IMR-90 (cell line): Measurements from ENCODE around the gene CACNA2D3. TPM values are rescaled to one million over a fixed set of nuclear protein-coding genes. Genes with fewer than 3 reads are reported as not detected.

Experiments
- ATAC-seq: fragments of 200-7000 bp; cut with Tn5 transposase; 2 replicates; pipeline ENCODE4 v1.9.1; 2020; ENCODE audit warnings: low read depth, mild to moderate bottlenecking, moderate library complexity
- BruUV-seq: library from RNA; stranded (reverse); fragments of 400-500 nt; replicated peaks from 2 replicates; lab custom pipeline; 2021; lab: Mats Ljungman, UMichigan
- CTCF ChIA-PET: fragments of 300-600 bp; formaldehyde crosslinking; extraction: SDS; loops from one replicate; lab custom pipeline; 2021; ENCODE audit warnings: antibody characterized with exemption; lab: Yijun Ruan, JAX
- POLR2A ChIA-PET: fragments of 300-600 bp; sonication (Branson Sonifier 250); formaldehyde crosslinking; loops from one replicate; lab custom pipeline; 2022; ENCODE audit warnings: antibody characterized with exemption; ENCODE audit not compliant: unreplicated experiment; lab: Charles Lee
- DNase-seq: peaks from one replicate; pipeline ENCODE4 v3.0.0; 2013
- H2AFZ ChIP-seq: replicated peaks from 2 replicates; pipeline ENCODE3; 2013; ENCODE audit warnings: low read length, mild to moderate bottlenecking; ENCODE audit not compliant: poor library complexity
- H2AK5ac ChIP-seq: 2 replicates; pipeline ENCODE4 v1.6.1; 2013; ENCODE audit warnings: low read depth, low read length, inconsistent platforms
- H2AK9ac ChIP-seq: replicated peaks from 2 replicates; pipeline ENCODE3; 2013; ENCODE audit warnings: mild to moderate bottlenecking, low read depth, low read length, moderate library complexity; ENCODE audit not compliant: poor library complexity
- H2BK120ac ChIP-seq: 2 replicates; pipeline ENCODE4 v1.6.1; 2013; ENCODE audit warnings: low read depth, low read length, inconsistent platforms
- H2BK15ac ChIP-seq: 3 replicates; pipeline ENCODE4 v1.6.1; 2013; ENCODE audit warnings: low read depth, low read length, inconsistent platforms
- H2BK20ac ChIP-seq: 2 replicates; pipeline ENCODE4 v1.6.1; 2013; ENCODE audit warnings: low read depth, mild to moderate bottlenecking, inconsistent platforms, low read length, moderate library complexity
- H2BK5ac ChIP-seq: 2 replicates; pipeline ENCODE4 v1.6.1; 2013; ENCODE audit warnings: mild to moderate bottlenecking, low read depth, low read length, inconsistent platforms; ENCODE audit not compliant: poor library complexity, severe bottlenecking
- H3K14ac ChIP-seq: replicated peaks from 2 replicates; pipeline ENCODE4 v1.6.1; 2013; ENCODE audit warnings: low read depth, low read length, inconsistent platforms
- H3K18ac ChIP-seq: 2 replicates; pipeline ENCODE4 v1.6.1; 2013; ENCODE audit warnings: low read depth, low read length, control low read depth
- H3K23ac ChIP-seq: 2 replicates; pipeline ENCODE4 v1.6.1; 2013; ENCODE audit warnings: low read depth, low read length, inconsistent platforms
- H3K27ac ChIP-seq: 2 replicates; pipeline ENCODE4 v1.5.1; 2013; ENCODE audit warnings: mild to moderate bottlenecking, control low read depth, low read length; ENCODE audit not compliant: insufficient read depth
- H3K27me3 ChIP-seq: 2 replicates; pipeline ENCODE4 v1.6.1; 2013; ENCODE audit warnings: low read length; ENCODE audit not compliant: control insufficient read depth, insufficient read depth
- H3K36me3 ChIP-seq: 2 replicates; pipeline ENCODE4 v1.6.1; 2013; ENCODE audit warnings: low read length, mixed read lengths; ENCODE audit not compliant: control insufficient read depth, insufficient read depth
- H3K4ac ChIP-seq: 2 replicates; pipeline ENCODE4 v1.6.1; 2013; ENCODE audit warnings: low read depth, low read length, inconsistent platforms
- H3K4me1 ChIP-seq: 2 replicates; pipeline ENCODE4 v1.6.1; 2013; ENCODE audit warnings: low read length, mixed read lengths; ENCODE audit not compliant: control insufficient read depth, insufficient read depth
- H3K4me2 ChIP-seq: 2 replicates; pipeline ENCODE4 v1.6.1; 2013; ENCODE audit warnings: low read depth, mild to moderate bottlenecking, control low read depth, low read length, moderate library complexity
- H3K4me3 ChIP-seq: 2 replicates; pipeline ENCODE4 v1.5.1; 2013; ENCODE audit warnings: low read depth, mild to moderate bottlenecking, control low read depth, low read length, moderate library complexity; ENCODE audit not compliant: insufficient read depth
- H3K56ac ChIP-seq: 2 replicates; pipeline ENCODE4 v1.6.1; 2013; ENCODE audit warnings: low read length, inconsistent platforms; ENCODE audit not compliant: insufficient read depth; ENCODE audit errors: extremely low read depth
- H3K79me1 ChIP-seq, 2 experiments: 2 replicates each; pipeline ENCODE4 v1.6.1; 2013; ENCODE audit warnings: low read length in 2 of 2, inconsistent platforms in 1 of 2, low read depth in 1 of 2
- H3K9ac ChIP-seq: 2 replicates; pipeline ENCODE4 v1.6.1; 2013; ENCODE audit warnings: low read depth, low read length, control low read depth
- H3K9me1 ChIP-seq: 2 replicates; pipeline ENCODE4 v1.6.1; 2013; ENCODE audit warnings: low read length, inconsistent platforms; ENCODE audit not compliant: insufficient read depth
- H3K9me3 ChIP-seq: 2 replicates; pipeline ENCODE4 v1.6.1; 2013; ENCODE audit warnings: low read length; ENCODE audit not compliant: control insufficient read depth, insufficient read depth
- H4K20me1 ChIP-seq: 2 replicates; pipeline ENCODE4 v1.6.1; 2013; ENCODE audit warnings: low read length, inconsistent platforms; ENCODE audit not compliant: insufficient read depth
- H4K5ac ChIP-seq: 2 replicates; pipeline ENCODE4 v1.6.1; 2013; ENCODE audit warnings: mild to moderate bottlenecking, low read depth, low read length, control low read depth
- H4K8ac ChIP-seq, 2 experiments: 2 replicates each; pipeline ENCODE4 v1.6.1; 2013; ENCODE audit warnings: low read depth in 2 of 2, low read length in 2 of 2, control low read depth in 1 of 2, inconsistent platforms in 1 of 2
- H4K91ac ChIP-seq: 2 replicates; pipeline ENCODE4 v1.6.1; 2013; ENCODE audit warnings: low read depth, low read length, inconsistent platforms; ENCODE audit not compliant: insufficient read depth
- BHLHE40 ChIP-seq: fragments of 150-350 bp; IDR thresholded peaks from 2 replicates; pipeline ENCODE4 v1.6.1; 2016; ENCODE audit warnings: mild to moderate bottlenecking, low read depth, low read length
- CEBPB ChIP-seq: IDR thresholded peaks from 2 replicates; pipeline ENCODE4 v1.6.1; 2012; ENCODE audit warnings: low read depth, low read length, improper control_type of control experiment
- CHD1 ChIP-seq: IDR thresholded peaks from 2 replicates; pipeline ENCODE4 v1.6.1; 2012; ENCODE audit warnings: low read depth, low read length, improper control_type of control experiment
- FOS ChIP-seq: fragments of 150-350 bp; IDR thresholded peaks from 2 replicates; pipeline ENCODE4 v1.6.1; 2016; ENCODE audit warnings: low read depth, low read length
- MAFK ChIP-seq: IDR thresholded peaks from 2 replicates; pipeline ENCODE4 v1.6.1; 2012; ENCODE audit warnings: low read depth, low read length, improper control_type of control experiment
- MAZ ChIP-seq: IDR thresholded peaks from 2 replicates; pipeline ENCODE4 v1.6.1; 2012; ENCODE audit warnings: low read depth, mild to moderate bottlenecking, low read length, improper control_type of control experiment, moderate library complexity, borderline replicate concordance
- MXI1 ChIP-seq: IDR thresholded peaks from 2 replicates; pipeline ENCODE4 v1.6.1; 2012; ENCODE audit warnings: low read depth, mild to moderate bottlenecking, low read length, moderate library complexity, borderline replicate concordance
- NFE2L2 ChIP-seq: fragments of 150-350 bp; IDR thresholded peaks from 2 replicates; pipeline ENCODE4 v1.6.1; 2016; ENCODE audit warnings: low read depth, mild to moderate bottlenecking, low read length
- POLR2A ChIP-seq: IDR thresholded peaks from 2 replicates; pipeline ENCODE4 v1.6.1; 2012; ENCODE audit warnings: mild to moderate bottlenecking, low read depth, low read length
- RAD21 ChIP-seq: IDR thresholded peaks from 2 replicates; pipeline ENCODE4 v1.6.1; 2012; ENCODE audit warnings: low read length, improper control_type of control experiment
- RCOR1 ChIP-seq: IDR thresholded peaks from 2 replicates; pipeline ENCODE4 v1.6.1; 2012; ENCODE audit warnings: mild to moderate bottlenecking, low read length, improper control_type of control experiment; ENCODE audit not compliant: insufficient replicate concordance
- RFX5 ChIP-seq: IDR thresholded peaks from 2 replicates; pipeline ENCODE4 v1.8.0; 2012; ENCODE audit warnings: low read depth, mild to moderate bottlenecking, low read length, moderate library complexity
- SMC3 ChIP-seq: fragments of 150-350 bp; IDR thresholded peaks from 2 replicates; pipeline ENCODE4 v1.6.1; 2016; ENCODE audit warnings: low read depth, mild to moderate bottlenecking, antibody characterized with exemption, low read length, moderate library complexity
- WGBS, 2 experiments: methylation state at CpG; one replicate each; pipeline versions ENCODE4 v1.1.5 to v1.1.7; 2013; ENCODE audit warnings: missing lambda C conversion rate in 2 of 2; ENCODE audit not compliant: insufficient read length in 1 of 2; ENCODE audit errors: extremely low coverage in 2 of 2; 5-methylcytosine and 5-hydroxymethylcytosine counted together
- dilution Hi-C: fragments of 300-500 bp; cut with HindIII; formaldehyde crosslinking; loops from one replicate; pipeline ENCODE4 v1.14.3; 2018; ENCODE audit warnings: low sequenced_read_pairs; ENCODE audit not compliant: unreplicated experiment
- in situ Hi-C: fragments of 300-500 bp; cut with MboI; formaldehyde crosslinking; loops from 3 replicates; pipeline ENCODE4 v1.14.3; 2019; ENCODE audit warnings: low sequenced_read_pairs, inconsistent platforms, mixed read lengths
- intact Hi-C: fragments of 100-400 bp; cut with micrococcal nuclease; formaldehyde crosslinking; loops from 2 replicates; pipeline ENCODE4 v1.10.0; 2022
- polyA plus RNA-seq, 3 experiments: library from polyadenylated mRNA; depleted of rRNA; stranded (reverse); fragments of >200 nt; gene quantifications; 2 replicates each; pipeline ENCODE4 v1.2.3, GENCODE V29; 2012; ENCODE audit warnings: low replicate concordance in 1 of 3
- total RNA-seq: library from RNA; depleted of rRNA; stranded (reverse); fragments of >200 nt; gene quantifications from 2 replicates; pipeline ENCODE4 v1.2.3, GENCODE V29; 2012
- TF ChIP-seq, protein P1 (sequence below): fragments of 150-350 bp; IDR thresholded peaks from 2 replicates; pipeline ENCODE4 v1.6.1; 2017; ENCODE audit warnings: mild to moderate bottlenecking, antibody characterized with exemption, low read length, low read depth
- TF ChIP-seq, protein P2 (sequence below): conservative IDR thresholded peaks from 2 replicates; pipeline ENCODE4 v1.5.1; 2012; ENCODE audit warnings: mild to moderate bottlenecking, low read depth, low read length, improper control_type of control experiment
- TF ChIP-seq, protein P3 (sequence below): fragments of 150-350 bp; IDR thresholded peaks from 2 replicates; pipeline ENCODE4 v1.6.1; 2016; ENCODE audit warnings: low read depth, mild to moderate bottlenecking, low read length, moderate library complexity, borderline replicate concordance

CACNA2D3 gene
- total and polyA plus RNA-seq, 2 of the 4 experiments (the other 2 are of a cell fraction): 0.36 to 0.41 TPM

DNA sequence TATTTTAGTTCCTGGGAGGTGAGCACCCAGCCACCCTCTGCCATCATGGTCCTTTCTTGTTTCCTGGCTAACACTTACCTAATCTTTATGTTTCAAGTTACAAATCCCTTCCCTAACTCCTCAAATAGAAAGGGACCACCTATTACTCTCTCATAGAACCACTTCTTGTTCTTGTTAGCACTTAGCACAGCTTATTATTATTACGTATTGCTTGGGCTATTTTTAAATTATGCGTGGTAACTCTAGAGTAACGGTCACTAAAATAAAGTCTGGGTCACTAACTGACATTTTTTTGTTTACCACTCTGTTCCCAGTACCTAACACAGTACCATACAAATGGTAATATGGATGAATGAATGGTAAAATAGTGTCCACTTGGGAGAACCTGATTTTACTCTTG is 663.6 kb downstream of the CACNA2D3 start:
- H3K36me3 ChIP-seq: no peaks in the 10 kb centered on the region
- H2BK20ac ChIP-seq: no peak overlapping the region
- no peak overlapping the region for H2BK15ac ChIP-seq
- no peaks in the 10 kb centered on the region for H3K79me1 ChIP-seq
- no peak overlapping the region for H3K4me2 ChIP-seq
- H3K18ac ChIP-seq: no peak overlapping the region
- in situ Hi-C loops (no loop called here), intact Hi-C loops (no loop called here), dilution Hi-C loops (no loop called here)
- peaks cover 14% of the 10 kb centered on the region for H3K27me3 ChIP-seq
- DNase-seq (no peak), ATAC-seq (no peak)
- no peak overlapping the region for H3K4me3 ChIP-seq
- no peaks in the 10 kb centered on the region for H3K9me1 ChIP-seq
- H2AK9ac ChIP-seq: no peak overlapping the region
- no TSS peak for BruUV-seq
- ChIA-PET POLR2A (no interaction called here), CTCF (no interaction called here)
- H3K56ac ChIP-seq: no peak overlapping the region
- H3K9ac ChIP-seq: no peak overlapping the region
- H4K91ac ChIP-seq: no peak overlapping the region
- TF ChIP-seq MXI1 (no peak), MAZ (no peak), RCOR1 (no peak), MAFK (no peak), NFE2L2 (no peak), RAD21 (no peak), CHD1 (no peak), RFX5 (no peak), FOS (no peak), POLR2A (no peak), SMC3 (no peak), CEBPB (no peak), BHLHE40 (no peak)
- TF ChIP-seq, protein P1, sequence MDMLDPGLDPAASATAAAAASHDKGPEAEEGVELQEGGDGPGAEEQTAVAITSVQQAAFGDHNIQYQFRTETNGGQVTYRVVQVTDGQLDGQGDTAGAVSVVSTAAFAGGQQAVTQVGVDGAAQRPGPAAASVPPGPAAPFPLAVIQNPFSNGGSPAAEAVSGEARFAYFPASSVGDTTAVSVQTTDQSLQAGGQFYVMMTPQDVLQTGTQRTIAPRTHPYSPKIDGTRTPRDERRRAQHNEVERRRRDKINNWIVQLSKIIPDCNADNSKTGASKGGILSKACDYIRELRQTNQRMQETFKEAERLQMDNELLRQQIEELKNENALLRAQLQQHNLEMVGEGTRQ: no peak
- TF ChIP-seq, protein P2, sequence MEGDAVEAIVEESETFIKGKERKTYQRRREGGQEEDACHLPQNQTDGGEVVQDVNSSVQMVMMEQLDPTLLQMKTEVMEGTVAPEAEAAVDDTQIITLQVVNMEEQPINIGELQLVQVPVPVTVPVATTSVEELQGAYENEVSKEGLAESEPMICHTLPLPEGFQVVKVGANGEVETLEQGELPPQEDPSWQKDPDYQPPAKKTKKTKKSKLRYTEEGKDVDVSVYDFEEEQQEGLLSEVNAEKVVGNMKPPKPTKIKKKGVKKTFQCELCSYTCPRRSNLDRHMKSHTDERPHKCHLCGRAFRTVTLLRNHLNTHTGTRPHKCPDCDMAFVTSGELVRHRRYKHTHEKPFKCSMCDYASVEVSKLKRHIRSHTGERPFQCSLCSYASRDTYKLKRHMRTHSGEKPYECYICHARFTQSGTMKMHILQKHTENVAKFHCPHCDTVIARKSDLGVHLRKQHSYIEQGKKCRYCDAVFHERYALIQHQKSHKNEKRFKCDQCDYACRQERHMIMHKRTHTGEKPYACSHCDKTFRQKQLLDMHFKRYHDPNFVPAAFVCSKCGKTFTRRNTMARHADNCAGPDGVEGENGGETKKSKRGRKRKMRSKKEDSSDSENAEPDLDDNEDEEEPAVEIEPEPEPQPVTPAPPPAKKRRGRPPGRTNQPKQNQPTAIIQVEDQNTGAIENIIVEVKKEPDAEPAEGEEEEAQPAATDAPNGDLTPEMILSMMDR: no peak
- TF ChIP-seq, protein P3, sequence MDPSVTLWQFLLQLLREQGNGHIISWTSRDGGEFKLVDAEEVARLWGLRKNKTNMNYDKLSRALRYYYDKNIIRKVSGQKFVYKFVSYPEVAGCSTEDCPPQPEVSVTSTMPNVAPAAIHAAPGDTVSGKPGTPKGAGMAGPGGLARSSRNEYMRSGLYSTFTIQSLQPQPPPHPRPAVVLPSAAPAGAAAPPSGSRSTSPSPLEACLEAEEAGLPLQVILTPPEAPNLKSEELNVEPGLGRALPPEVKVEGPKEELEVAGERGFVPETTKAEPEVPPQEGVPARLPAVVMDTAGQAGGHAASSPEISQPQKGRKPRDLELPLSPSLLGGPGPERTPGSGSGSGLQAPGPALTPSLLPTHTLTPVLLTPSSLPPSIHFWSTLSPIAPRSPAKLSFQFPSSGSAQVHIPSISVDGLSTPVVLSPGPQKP: no peak
- no peak overlapping the region for H2AFZ ChIP-seq
- no peaks in the 10 kb centered on the region; the same call in 1 of the 2 replicates for H3K9me3 ChIP-seq
- no peaks in the 10 kb centered on the region for H3K4me1 ChIP-seq
- no peak overlapping the region for H2BK120ac ChIP-seq
- no peak overlapping the region for H4K8ac ChIP-seq
- no peak overlapping the region for H4K5ac ChIP-seq
- WGBS, 2 experiments: no CpG with 5 or more reads among the region's 3 CpGs
- no peak overlapping the region for H2AK5ac ChIP-seq
- no peak overlapping the region for H3K23ac ChIP-seq
- no peaks in the 10 kb centered on the region for H4K20me1 ChIP-seq
- no peak overlapping the region for H3K4ac ChIP-seq
- H3K27ac ChIP-seq: no peak overlapping the region
- no peak overlapping the region for H2BK5ac ChIP-seq
- no peak overlapping the region for H3K14ac ChIP-seq
